Common myeloid progenitor, CD34-positive (primary cell): ENCODE results near the gene MMP14.
"Not testable (repeated sequence)": the region's sequence is repeated elsewhere in the genome, so short reads cannot be mapped to it uniquely, and the experiment has no call there.

ENCODE experiments used
- CTCF ChIA-PET: fragments of 350-600 bp; sonication (Branson Sonifier 250); formaldehyde crosslinking; loops from one replicate; lab custom pipeline; 2021; ENCODE audit warnings: antibody characterized with exemption; lab: Charles Lee
- POLR2A ChIA-PET: fragments of 350-600 bp; sonication (Branson Sonifier 250); formaldehyde crosslinking; loops from one replicate; lab custom pipeline; 2021; ENCODE audit warnings: antibody characterized with exemption; lab: Charles Lee
- DNase-seq, 3 donors: peaks; one replicate each; pipeline versions ENCODE4 v3.0.0 to v3.0.0-alpha.2; 2013
- H3K27ac ChIP-seq, 2 experiments: 1 replicate in 1 of 2; 2 replicates in 1 of 2; pipeline ENCODE4 v1.7.0; 2013; ENCODE audit warnings: inconsistent platforms in 2 of 2, low read length in 2 of 2, mild to moderate bottlenecking in 2 of 2, low read depth in 1 of 2, moderate library complexity in 1 of 2; ENCODE audit not compliant: severe bottlenecking in 2 of 2, insufficient read depth in 1 of 2, poor library complexity in 1 of 2
- H3K27me3 ChIP-seq, 5 experiments: replicated peaks in 2 of 5; 1 replicate in 3 of 5; 2 replicates in 2 of 5; pipeline versions ENCODE4 v1.6.1 to v1.7.0; 2013; ENCODE audit warnings: low read length in 4 of 5, mild to moderate bottlenecking in 2 of 5, moderate library complexity in 2 of 5, inconsistent platforms in 1 of 5; ENCODE audit not compliant: insufficient read depth in 5 of 5, control insufficient read depth in 4 of 5
- H3K36me3 ChIP-seq, 4 experiments: 1 replicate in 2 of 4; 2 replicates in 2 of 4; pipeline versions ENCODE4 v1.6.1 to v1.7.0; 2013; ENCODE audit warnings: low read length in 3 of 4, control low read depth in 1 of 4, mild to moderate bottlenecking in 1 of 4; ENCODE audit not compliant: control insufficient read depth in 4 of 4, insufficient read depth in 4 of 4
- H3K4me1 ChIP-seq, 4 experiments: 1 replicate in 3 of 4; 2 replicates in 1 of 4; pipeline versions ENCODE4 v1.6.1 to v1.7.1; 2013; ENCODE audit warnings: low read length in 3 of 4, mild to moderate bottlenecking in 3 of 4, control low read depth in 1 of 4, inconsistent platforms in 1 of 4, moderate library complexity in 1 of 4; ENCODE audit not compliant: control insufficient read depth in 4 of 4, insufficient read depth in 4 of 4; ENCODE audit errors: control extremely low read depth in 1 of 4
- H3K4me3 ChIP-seq, 7 experiments: 1 replicate in 4 of 7; 2 replicates in 3 of 7; pipeline versions ENCODE4 v1.5.1 to v1.7.0; 2013; ENCODE audit warnings: mild to moderate bottlenecking in 7 of 7, low read length in 6 of 7, moderate library complexity in 6 of 7, inconsistent platforms in 2 of 7, low read depth in 2 of 7, control low read depth in 1 of 7; ENCODE audit not compliant: insufficient read depth in 4 of 7, control insufficient read depth in 1 of 7; ENCODE audit errors: extremely low read depth in 1 of 7
- H3K9me3 ChIP-seq, 5 experiments: 1 replicate in 4 of 5; 2 replicates in 1 of 5; pipeline versions ENCODE4 v1.6.1 to v1.7.1; 2013; ENCODE audit warnings: low read length in 4 of 5, mild to moderate bottlenecking in 2 of 5, inconsistent platforms in 1 of 5, low read depth in 1 of 5, moderate library complexity in 1 of 5; ENCODE audit not compliant: control insufficient read depth in 4 of 5, insufficient read depth in 2 of 5; ENCODE audit errors: control extremely low read depth in 1 of 5
- WGBS: methylation state at CpG from one replicate; pipeline ENCODE4 v1.1.5; 2013; ENCODE audit not compliant: insufficient coverage; 5-methylcytosine and 5-hydroxymethylcytosine counted together

Gene MMP14

GRCh38 chr14:22802860-22803686 is 33.3 kb upstream of the MMP14 start:
- no peak for DNase-seq
- peaks cover 0 to 5% (median 0%) of the 10 kb centered on the region in 5 experiments for H3K27me3 ChIP-seq
- H3K27ac ChIP-seq = no peak overlapping the region
- ChIA-PET POLR2A (no interaction called here), CTCF (interaction anchor here (1.0 kb wide), 1 partner anchor 37 kb away, joined by 3 read pairs; the partner anchor contains the start of gene OXA1L)
- no peaks in the 10 kb centered on the region for H3K9me3 ChIP-seq
- WGBS = 95% methylated on average over 9 of the region's 12 CpGs
- no peak overlapping the region for H3K4me3 ChIP-seq
- H3K4me1 ChIP-seq = peaks cover 0 to 8% (median 0%) of the 10 kb centered on the region in 4 experiments
- H3K36me3 ChIP-seq = no peaks in the 10 kb centered on the region

DNA sequence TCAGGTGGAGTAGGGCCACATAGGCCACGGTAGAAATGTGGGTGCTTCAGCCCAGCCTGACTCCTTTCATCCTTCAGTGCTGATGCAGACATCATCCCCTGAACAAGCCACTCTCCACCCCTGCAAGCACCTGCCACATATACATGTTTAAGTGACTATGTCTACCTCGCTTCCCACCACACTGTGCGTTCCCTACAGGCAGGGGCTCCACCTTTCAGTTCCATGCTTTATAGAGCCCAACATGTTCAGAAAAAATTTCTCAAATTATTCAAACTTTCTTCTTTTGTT is 32.8 kb upstream of the MMP14 start:
- peaks cover 0 to 4% (median 0%) of the 10 kb centered on the region in 4 experiments for H3K4me1 ChIP-seq
- H3K4me3 ChIP-seq = no peak overlapping the region
- no peak overlapping the region for H3K27ac ChIP-seq
- peaks cover 0 to 3% (median 0%) of the 10 kb centered on the region in 5 experiments for H3K27me3 ChIP-seq
- 96% methylated on average over 3 of the region's 3 CpGs for WGBS
- H3K36me3 ChIP-seq = no peaks in the 10 kb centered on the region
- ChIA-PET POLR2A (no interaction called here), CTCF (no interaction called here)
- no peaks in the 10 kb centered on the region for H3K9me3 ChIP-seq
- no peak for DNase-seq

- CTCF ChIA-PET = interaction anchor here (1.2 kb wide), 1 partner anchor 8 kb away, joined by 3 read pairs; no protein-coding TSS in a partner anchor
- POLR2A ChIA-PET = not testable (repeated sequence)
Observed at GRCh38 chr14:22805235-22805634, 31.1 kb upstream of the MMP14 start.

GRCh38 chr14:22807432-22808087 is 28.8 kb upstream of the MMP14 start:
- CTCF ChIA-PET = interaction anchor here (0.8 to 2.0 kb wide), 9 partner anchors 12 to 237 kb away, joined by 3 to 8 read pairs (median 3); no protein-coding TSS in a partner anchor
- POLR2A ChIA-PET = no interaction called here
- Histone ChIP-seq H3K9me3 (no peaks in the 10 kb centered on the region), H3K27ac (no peak overlapping the region), H3K27me3 (peaks cover 0 to 3% (median 0%) of the 10 kb centered on the region in 5 experiments), H3K4me1 (no peaks in the 10 kb centered on the region), H3K4me3 (no peak overlapping the region), H3K36me3 (no peaks in the 10 kb centered on the region)
- 95% methylated on average over 11 of the region's 13 CpGs for WGBS
- no peak for DNase-seq

More at GRCh38 chr14:22805235-22805634, 31.1 kb upstream of the MMP14 start:
- WGBS = 84% methylated on average over 4 of the region's 4 CpGs
- H3K36me3 ChIP-seq, H3K27me3 ChIP-seq, DNase-seq, H3K4me1 ChIP-seq, H3K9me3 ChIP-seq, H3K27ac ChIP-seq, H3K4me3 ChIP-seq: not testable (repeated sequence)

DNA sequence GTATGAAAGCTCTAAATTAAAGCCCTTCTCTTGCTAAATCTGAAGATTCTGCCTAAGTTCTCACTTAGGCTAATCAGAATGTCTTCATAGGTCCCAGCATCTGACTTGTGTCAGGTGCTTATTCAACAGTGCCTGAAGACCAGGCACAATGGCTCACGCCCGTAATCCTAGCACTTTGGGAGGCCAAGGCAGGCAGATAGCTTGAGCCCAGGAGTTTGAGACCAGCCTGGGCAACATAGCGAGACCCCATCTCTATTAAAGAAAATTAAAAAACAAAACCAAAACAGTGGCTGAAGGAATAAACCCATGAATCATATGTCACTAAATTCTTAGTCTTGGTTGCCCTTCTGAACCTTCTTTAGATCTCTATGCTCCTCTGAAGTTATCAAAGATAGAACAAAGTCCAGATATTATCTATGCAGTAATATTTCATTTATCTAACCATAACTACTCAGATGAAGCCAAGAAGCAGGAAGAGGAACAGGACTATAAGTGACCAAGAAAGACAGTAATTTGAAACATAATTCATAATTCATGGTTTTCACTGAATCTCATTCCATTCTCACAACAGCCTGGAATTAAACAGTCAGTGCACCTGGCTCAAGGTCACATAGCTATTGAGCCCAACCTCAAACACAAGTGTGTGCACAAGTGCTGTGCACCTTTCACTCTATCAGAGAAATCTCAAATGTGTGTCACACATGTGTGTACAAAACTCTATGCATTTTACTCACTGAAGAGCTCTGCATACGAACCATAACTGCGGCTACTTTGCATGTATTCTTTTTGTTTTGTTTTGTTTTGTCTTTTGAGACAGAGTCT is 27.8 kb upstream of the MMP14 start:
- H3K9me3 ChIP-seq = no peaks in the 10 kb centered on the region
- peaks cover 0 to under 1% (median 0%) of the 10 kb centered on the region in 5 experiments for H3K27me3 ChIP-seq
- no peaks in the 10 kb centered on the region for H3K4me1 ChIP-seq
- no peak for DNase-seq
- ChIA-PET CTCF (interaction anchor here (0.8 to 2.0 kb wide), 6 partner anchors 10 to 238 kb away, joined by 3 to 8 read pairs (median 3); no protein-coding TSS in a partner anchor), POLR2A (no interaction called here)
- WGBS = 59% methylated on average over 2 of the region's 5 CpGs
- no peaks in the 10 kb centered on the region for H3K36me3 ChIP-seq
- H3K27ac ChIP-seq = no peak overlapping the region
- H3K4me3 ChIP-seq = no peak overlapping the region

DNA sequence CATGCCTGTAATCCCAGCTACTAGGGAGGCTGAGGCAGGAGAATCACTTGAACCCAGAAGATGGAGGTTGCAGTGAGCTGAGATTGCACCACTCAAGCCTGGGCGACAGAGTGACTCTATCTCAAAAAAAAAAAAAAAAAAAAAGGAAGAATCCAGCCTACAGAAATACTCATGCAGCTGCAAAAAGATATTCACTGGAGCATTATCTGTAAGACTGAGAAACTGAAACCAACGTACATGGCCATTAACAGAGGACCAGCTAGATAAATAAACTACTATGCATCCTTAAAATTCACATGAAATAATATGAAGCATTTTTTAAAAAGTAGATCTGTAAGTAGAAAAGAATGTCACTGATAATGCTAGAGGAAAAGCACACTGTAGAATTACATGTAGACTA is 24.7 kb upstream of the MMP14 start:
- no peak for DNase-seq
- Histone ChIP-seq H3K27ac (no peak overlapping the region), H3K9me3 (no peaks in the 10 kb centered on the region), H3K4me1 (peaks cover 0 to 11% (median 4%) of the 10 kb centered on the region in 4 experiments), H3K4me3 (no peak overlapping the region), H3K27me3 (peaks cover 0 to 7% (median 0%) of the 10 kb centered on the region in 5 experiments), H3K36me3 (no peaks in the 10 kb centered on the region)
- ChIA-PET POLR2A (interaction anchor here (0.7 kb wide), 1 partner anchor 642 kb away, joined by 3 read pairs; no protein-coding TSS in a partner anchor), CTCF (interaction anchor here (0.9 to 2.4 kb wide), 4 partner anchors 11 to 155 kb away, joined by 3 to 5 read pairs (median 3); no protein-coding TSS in a partner anchor)
- WGBS = no CpG with 5 or more reads among the region's 2 CpGs
